Smooth muscle cell (in vitro differentiated cells): ENCODE results near the gene PRICKLE4. TPM values are rescaled to one million over a fixed set of nuclear protein-coding genes. Genes with fewer than 3 reads are reported as not detected.

Experiments used
- DNase-seq: peaks from one replicate; lab custom pipeline; 2025; ENCODE audit not compliant: unreplicated experiment; lab: John Stamatoyannopoulos, UW
- H2AFZ ChIP-seq: fragments of 200-600 bp; sonication (generic); 2 replicates; pipeline ENCODE4 v1.6.0; 2016; ENCODE audit warnings: antibody characterized with exemption, low read depth, mild to moderate bottlenecking
- H3F3A ChIP-seq: fragments of 200-600 bp; sonication (generic); 2 replicates; pipeline ENCODE4 v1.6.0; 2017; ENCODE audit warnings: antibody characterized with exemption, low read depth
- H3K27ac ChIP-seq: fragments of 200-600 bp; sonication (generic); 2 replicates; pipeline ENCODE4 v1.5.1; 2016; ENCODE audit warnings: low read depth, mild to moderate bottlenecking
- H3K27me3 ChIP-seq: fragments of 200-600 bp; sonication (generic); 2 replicates; pipeline ENCODE4 v1.6.1; 2016; ENCODE audit warnings: low read depth, mild to moderate bottlenecking
- H3K36me3 ChIP-seq: fragments of 200-600 bp; sonication (generic); 2 replicates; pipeline ENCODE4 v1.5.1; 2016; ENCODE audit warnings: low read depth
- H3K4me1 ChIP-seq: fragments of 200-600 bp; sonication (generic); 2 replicates; pipeline ENCODE4 v1.5.1; 2016; ENCODE audit warnings: low read depth
- H3K4me2 ChIP-seq: fragments of 200-600 bp; sonication (generic); 2 replicates; pipeline ENCODE4 v1.6.0; 2016; ENCODE audit warnings: mild to moderate bottlenecking
- H3K4me3 ChIP-seq: fragments of 200-600 bp; sonication (generic); 2 replicates; pipeline ENCODE4 v1.5.1; 2016; ENCODE audit warnings: mild to moderate bottlenecking
- H3K79me2 ChIP-seq: fragments of 200-600 bp; sonication (generic); 2 replicates; pipeline ENCODE4 v1.6.0; 2016; ENCODE audit warnings: low read depth, mild to moderate bottlenecking
- H3K9ac ChIP-seq: fragments of 200-600 bp; sonication (generic); 2 replicates; pipeline ENCODE4 v1.6.0; 2016; ENCODE audit warnings: low read depth
- H3K9me3 ChIP-seq: fragments of 200-600 bp; sonication (generic); replicated peaks from 2 replicates; pipeline ENCODE4 v1.5.1; 2016; ENCODE audit warnings: low read depth
- H4K20me1 ChIP-seq: fragments of 200-600 bp; sonication (generic); 2 replicates; pipeline ENCODE4 v1.6.0; 2016; ENCODE audit warnings: low read depth
- CTCF ChIP-seq: fragments of 200-600 bp; sonication (generic); IDR thresholded peaks from 2 replicates; pipeline ENCODE4 v1.5.1; 2017; ENCODE audit warnings: borderline replicate concordance, mild to moderate bottlenecking, antibody characterized with exemption; ENCODE audit not compliant: insufficient read depth, poor library complexity, severe bottlenecking
- whole genome bisulfite sequencing: methylation state at CpG from one replicate; pipeline ENCODE4 v1.1.7; 2016; ENCODE audit warnings: low lambda C conversion rate; 5-methylcytosine and 5-hydroxymethylcytosine counted together
- polyA plus RNA-seq: library from polyadenylated mRNA; unstranded; fragments of >200 nt; fragmentation: Nextera tagmentation; extraction: Ambion mirVana; gene quantifications from 2 replicates; pipeline ENCODE4 v1.2.1, GENCODE V29; 2016
- total RNA-seq: library from RNA; depleted of rRNA; stranded (reverse); fragments of >200 nt; gene quantifications from 2 replicates; pipeline ENCODE4 v1.2.3, GENCODE V29; 2014

Gene PRICKLE4
- total and polyA plus RNA-seq, 2 experiments from 2014 or later, result 2.0 TPM; not detected in 1

GRCh38 chr6:41767112-41767833, 13.3 kb upstream of the PRICKLE4 start:
- TF ChIP-seq CTCF, result no peak
- Histone ChIP-seq H3K79me2 (no peaks in the 10 kb centered on the region), H3K9me3 (no peaks in the 10 kb centered on the region), H3K4me2 (no peak overlapping the region), H3K4me1 (no peaks in the 10 kb centered on the region), H3F3A (no peaks in the 10 kb centered on the region), H3K36me3 (no peaks in the 10 kb centered on the region), H3K27ac (peak overlapping the region; percentile 10), H2AFZ (no peak overlapping the region), H3K4me3 (no peak overlapping the region), H3K27me3 (peaks cover 5% of the 10 kb centered on the region), H4K20me1 (no peaks in the 10 kb centered on the region), H3K9ac (no peak overlapping the region)
- DNase-seq, result no peak
- WGBS, result 44% methylated on average over 12 of the region's 12 CpGs

GRCh38 chr6:41768545-41769308, 11.9 kb upstream of the PRICKLE4 start:
- Histone ChIP-seq H3K4me3 (no peak overlapping the region), H3K27ac (peak overlapping the region; percentile 3), H3K4me2 (no peak overlapping the region), H4K20me1 (no peaks in the 10 kb centered on the region), H3F3A (no peaks in the 10 kb centered on the region), H3K9me3 (no peaks in the 10 kb centered on the region), H3K9ac (no peak overlapping the region), H3K79me2 (no peaks in the 10 kb centered on the region), H3K36me3 (no peaks in the 10 kb centered on the region), H3K27me3 (peaks cover 5% of the 10 kb centered on the region), H2AFZ (no peak overlapping the region), H3K4me1 (no peaks in the 10 kb centered on the region)
- 79% methylated on average over 10 of the region's 10 CpGs for WGBS
- DNase-seq, result no peak
- no peak for TF ChIP-seq CTCF

GRCh38 chr6:41769376-41769775, 11.2 kb upstream of the PRICKLE4 start:
- peak overlapping the region; percentile 3 for H3K27ac ChIP-seq
- H4K20me1 ChIP-seq, result no peaks in the 10 kb centered on the region

More at GRCh38 chr6:41769376-41769775, 11.2 kb upstream of the PRICKLE4 start:
- Histone ChIP-seq H3K36me3 (no peaks in the 10 kb centered on the region), H3F3A (no peaks in the 10 kb centered on the region), H3K27me3 (peaks cover 5% of the 10 kb centered on the region), H3K9me3 (no peaks in the 10 kb centered on the region), H3K9ac (no peak overlapping the region), H3K4me3 (no peak overlapping the region), H3K4me1 (no peaks in the 10 kb centered on the region), H3K79me2 (no peaks in the 10 kb centered on the region), H2AFZ (no peak overlapping the region), H3K4me2 (no peak overlapping the region)
- no peak for DNase-seq
- over 99% methylated on average over 8 of the region's 8 CpGs for WGBS
- no peak for TF ChIP-seq CTCF
